Tibial nerve (tissue), 3 donors: Measurements from ENCODE around the gene DEFB125.

ENCODE experiments used
- CTCF ChIP-seq, 5 experiments: fragments of 200-600 bp in 3 of 5; fragments of 450-650 bp in 2 of 5; sonication (generic) in 3 of 5; IDR thresholded peaks; one replicate each; pipeline ENCODE4 v1.5.1; 2016 to 2019; ENCODE audit warnings: antibody characterized with exemption in 5 of 5, mild to moderate bottlenecking in 3 of 5, moderate library complexity in 2 of 5
- POLR2A ChIP-seq, 2 donors: fragments of 450-650 bp; IDR thresholded peaks; one replicate each; pipeline ENCODE4 v1.6.1; 2017; ENCODE audit warnings: antibody characterized with exemption in 2 of 2, mild to moderate bottlenecking in 2 of 2, moderate library complexity in 2 of 2

GRCh38 chr20:61230-61629 is 26.2 kb upstream of the DEFB125 start:
- TF ChIP-seq CTCF (IDR thresholded peaks at IDR 0.05) (no peak), POLR2A (IDR thresholded peaks at IDR 0.05) (no peak)
